ENCODE results near the gene NODAL. TPM values are rescaled to one million over a fixed set of nuclear protein-coding genes. Genes with fewer than 3 reads are reported as not detected.

Gene NODAL
- total RNA-seq, 1 experiment from 2014 or later, result 57.0 TPM

DNA sequence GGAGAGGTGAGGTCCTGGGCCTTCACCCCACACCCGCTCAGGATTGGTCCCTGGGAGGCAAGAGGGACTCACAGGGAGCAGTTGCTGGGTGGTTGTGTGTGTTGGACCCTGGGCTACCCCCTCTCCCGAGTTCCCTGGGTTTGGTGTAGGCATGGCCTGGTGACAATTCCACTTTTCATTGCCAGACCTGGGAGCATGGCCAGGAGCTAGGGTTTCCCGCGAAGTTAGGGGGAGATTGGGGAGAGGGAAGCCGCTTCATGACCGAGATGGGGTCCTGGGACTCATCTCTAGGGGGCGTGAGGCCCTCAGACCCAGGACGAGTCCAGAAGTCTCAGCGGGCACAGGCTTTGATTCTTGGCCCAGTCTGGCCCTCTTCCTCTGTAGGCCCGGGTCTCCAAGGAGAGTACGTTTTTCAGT is 37.7 kb upstream of the NODAL start (continued):
- TF ChIP-seq CBFB (CRISPR knock-in tag; IDR thresholded peaks at IDR 0.05; ENCODE audit: low read depth) (no peak), ATF2 (CRISPR knock-in tag; IDR thresholded peaks at IDR 0.05; ENCODE audit: borderline replicate concordance, low read depth) (no peak), SMAD3 (CRISPR knock-in tag; IDR thresholded peaks at IDR 0.05; ENCODE audit: borderline replicate concordance) (no peak), ZNF671 (CRISPR knock-in tag; IDR thresholded peaks at IDR 0.05) (no peak)

GRCh38 chr10:70478191-70479164 is 37.0 kb upstream of the NODAL start, which contains the start of gene PALD1:
Gene PALD1 (plus strand): TSS chr10:70478767. CDS start chr10:70525952, 47,185 bp downstream.
- peak within 1 kb of the TSS; percentile 57 for H3K27ac Mint-ChIP-seq
- CTCF ChIA-PET, result interaction anchor here (0.6 to 5.5 kb wide), 18 partner anchors 12 to 286 kb away, joined by 3 to 59 read pairs (median 4); no protein-coding TSS in a partner anchor
- TF ChIP-seq E2F5 (CRISPR knock-in tag; IDR thresholded peaks at IDR 0.05), result peak; percentile 85
- peak; percentile 72; the same call in 1 of the 2 replicates for TF ChIP-seq MYBL2 (CRISPR knock-in tag; IDR thresholded peaks at IDR 0.05)
- TF ChIP-seq ZNF138 (CRISPR knock-in tag; conservative IDR thresholded peaks at IDR 0.05), result 0 out of 2 replicates have a peak, but pooled peaks have one; percentile 9
- TF ChIP-seq NFE2L1 (CRISPR knock-in tag; IDR thresholded peaks at IDR 0.05), result 0 out of 2 replicates have a peak, but pooled peaks have one; percentile 29
- TF ChIP-seq RELA (CRISPR knock-in tag; IDR thresholded peaks at IDR 0.05; ENCODE audit: borderline replicate concordance), result peak; percentile 82; the same call in 1 of the 2 replicates
- no peak for TF ChIP-seq ATF2 (CRISPR knock-in tag; IDR thresholded peaks at IDR 0.05; ENCODE audit: borderline replicate concordance, low read depth)
- peak; percentile 27; the same call in 1 of the 2 replicates for TF ChIP-seq ZNF263 (CRISPR knock-in tag; IDR thresholded peaks at IDR 0.05; ENCODE audit: low read depth)
- TF ChIP-seq MXD4 (CRISPR knock-in tag; IDR thresholded peaks at IDR 0.05; ENCODE audit: borderline replicate concordance), result no peak
- TF ChIP-seq ZNF281 (CRISPR knock-in tag; IDR thresholded peaks at IDR 0.05), result peak; percentile 61; the same call in 1 of the 2 replicates
- peak; percentile 84; the same call in 1 of the 2 replicates for TF ChIP-seq ZBTB43 (CRISPR knock-in tag; IDR thresholded peaks at IDR 0.05)
- TF ChIP-seq AFF4 (CRISPR knock-in tag; IDR thresholded peaks at IDR 0.05; ENCODE audit: borderline replicate concordance), result no peak
- TF ChIP-seq SP1 (CRISPR knock-in tag; conservative IDR thresholded peaks at IDR 0.05), result peak; percentile 82; the same call in 1 of the 2 replicates
- TF ChIP-seq, protein P1, sequence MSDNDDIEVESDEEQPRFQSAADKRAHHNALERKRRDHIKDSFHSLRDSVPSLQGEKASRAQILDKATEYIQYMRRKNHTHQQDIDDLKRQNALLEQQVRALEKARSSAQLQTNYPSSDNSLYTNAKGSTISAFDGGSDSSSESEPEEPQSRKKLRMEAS (CRISPR knock-in tag; IDR thresholded peaks at IDR 0.05), result peak; percentile 35
- TF ChIP-seq NFYB (CRISPR knock-in tag; conservative IDR thresholded peaks at IDR 0.05; ENCODE audit: low read depth), result 0 out of 2 replicates have a peak, but pooled peaks have one; percentile 12
- TF ChIP-seq IRF2 (CRISPR knock-in tag; IDR thresholded peaks at IDR 0.05; ENCODE audit: borderline replicate concordance, low read depth), result no peak; the same call in 1 of the 2 replicates

More at GRCh38 chr10:70478191-70479164, 37.0 kb upstream of the NODAL start, which contains the start of gene PALD1:
- Mint-ChIP-seq H3K27me3 (ENCODE audit: low read depth) (peaks cover 2% of the 10 kb centered on the region; the same call in 1 of the 2 replicates), H3K4me1 (peaks cover 45% of the 10 kb centered on the region), H3K36me3 (no peaks in the 10 kb centered on the region), H3K4me3 (peak within 1 kb of the TSS; percentile 78), H3K9me3 (no peaks in the 10 kb centered on the region)
- peak; percentile 82 for DNase-seq (ENCODE audit: low spot score)
- ATAC-seq, result peak; percentile 66
- POLR2A ChIA-PET, result interaction anchor here (0.5 to 2.1 kb wide), 7 partner anchors 16 to 51 kb away, joined by 3 to 6 read pairs (median 3); no protein-coding TSS in a partner anchor

Data from WTC11 (cell line).